ENCODE data around the gene IFIT1.
A peak's percentile ranks its signal among the peaks of the same experiment; 100 is the strongest.

Gene IFIT1, protein sequence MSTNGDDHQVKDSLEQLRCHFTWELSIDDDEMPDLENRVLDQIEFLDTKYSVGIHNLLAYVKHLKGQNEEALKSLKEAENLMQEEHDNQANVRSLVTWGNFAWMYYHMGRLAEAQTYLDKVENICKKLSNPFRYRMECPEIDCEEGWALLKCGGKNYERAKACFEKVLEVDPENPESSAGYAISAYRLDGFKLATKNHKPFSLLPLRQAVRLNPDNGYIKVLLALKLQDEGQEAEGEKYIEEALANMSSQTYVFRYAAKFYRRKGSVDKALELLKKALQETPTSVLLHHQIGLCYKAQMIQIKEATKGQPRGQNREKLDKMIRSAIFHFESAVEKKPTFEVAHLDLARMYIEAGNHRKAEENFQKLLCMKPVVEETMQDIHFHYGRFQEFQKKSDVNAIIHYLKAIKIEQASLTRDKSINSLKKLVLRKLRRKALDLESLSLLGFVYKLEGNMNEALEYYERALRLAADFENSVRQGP
- total RNA-seq: 10.4 to 43.6 (median 22.1) reads per million in 3 donors

DNA sequence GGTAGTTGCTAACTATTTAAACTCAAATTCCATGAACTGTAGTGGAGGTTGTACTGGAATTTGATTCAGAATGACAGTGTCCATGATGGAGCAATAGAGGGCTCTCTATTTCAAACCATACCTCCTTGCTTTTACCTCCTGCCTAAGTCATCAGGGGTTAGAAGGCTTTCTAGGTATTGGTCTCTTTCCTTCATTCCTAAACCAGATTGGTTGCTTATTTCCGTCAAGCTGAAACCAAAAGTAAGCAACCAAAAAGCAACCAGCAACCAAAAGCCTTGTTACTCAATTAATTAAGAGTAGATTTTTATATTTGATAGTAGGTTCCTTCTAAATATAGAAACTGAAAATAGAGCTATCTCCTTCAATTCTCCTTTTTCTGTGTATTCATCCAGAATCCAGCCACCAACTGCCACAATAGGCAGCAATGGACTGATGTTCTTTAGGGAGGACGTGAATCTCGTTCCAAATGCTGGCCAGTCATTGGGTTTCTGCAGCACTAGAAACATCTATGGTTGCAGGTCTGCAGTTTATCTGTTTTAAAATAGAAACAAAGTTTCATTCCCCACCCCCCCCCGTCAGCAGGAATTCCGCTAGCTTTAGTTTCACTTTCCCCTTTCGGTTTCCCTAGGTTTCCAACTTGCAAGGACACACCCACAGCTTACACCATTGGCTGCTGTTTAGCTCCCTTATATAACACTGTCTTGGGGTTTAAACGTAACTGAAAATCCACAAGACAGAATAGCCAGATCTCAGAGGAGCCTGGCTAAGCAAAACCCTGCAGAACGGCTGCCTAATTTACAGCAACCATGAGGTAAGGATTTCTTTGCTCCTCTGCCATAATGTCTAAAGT, at the start of gene IFIT1:
IFIT1 (plus strand) TSS at position 717 of the 850 bp plus-strand sequence; CDS start at position 807, 90 bp downstream.
- peaks cover 11% of the 10 kb centered on the region for H3K4me1 ChIP-seq (ENCODE audit: control insufficient read depth, insufficient read depth, low read length, poor library complexity, severe bottlenecking)
- no peaks in the 10 kb centered on the region for H3K9me3 ChIP-seq (ENCODE audit: control insufficient read depth, low read length)
- no peaks in the 10 kb centered on the region for H3K36me3 ChIP-seq (ENCODE audit: control insufficient read depth, insufficient read depth, low read length)
- peak within 1 kb of the TSS; percentile 71 for H3K27ac ChIP-seq (ENCODE audit: insufficient read depth, low read length, poor library complexity, severe bottlenecking)
- no peaks in the 10 kb centered on the region for H3K27me3 ChIP-seq (replicated peaks; ENCODE audit: control insufficient read depth, insufficient read depth, low read length, poor library complexity, severe bottlenecking)
- H3K4me3 ChIP-seq (ENCODE audit: insufficient read depth, low read depth, low read length, poor library complexity, severe bottlenecking): peak within 1 kb of the TSS; percentile 67
- peak; percentile 19 to 49 (median 39) for DNase-seq

DNA sequence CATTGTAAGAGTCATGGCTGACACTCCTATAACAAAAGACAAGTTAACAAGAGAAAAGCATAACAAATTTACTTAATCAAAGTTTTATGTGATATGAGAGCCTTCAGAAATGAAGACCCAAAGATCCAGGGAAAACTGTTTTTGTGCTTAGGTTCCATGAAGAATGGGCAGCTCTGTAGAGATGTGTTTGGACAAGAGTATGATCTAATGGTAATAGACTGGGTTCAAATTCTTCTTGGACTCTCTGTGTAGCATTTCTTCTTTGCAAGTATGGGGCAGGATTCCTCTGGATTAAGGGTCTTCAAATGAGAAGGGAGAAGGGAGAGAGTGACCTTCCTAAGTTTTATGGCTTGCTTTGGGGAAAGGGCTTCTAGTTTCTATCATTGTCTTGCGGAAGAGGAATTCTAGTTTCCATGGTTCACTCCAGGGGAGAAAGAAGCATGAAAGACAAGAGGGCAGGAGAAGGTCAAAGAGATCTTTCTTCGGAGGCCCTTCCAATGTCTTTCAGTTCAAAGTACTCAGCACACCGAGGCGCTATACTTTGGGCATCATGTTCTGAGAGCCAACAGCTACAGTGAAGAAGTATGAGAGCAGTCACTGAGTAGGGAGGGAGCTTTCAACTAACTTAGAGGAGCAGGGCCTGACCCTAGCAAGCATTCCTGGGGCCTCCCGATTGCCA, 49.2 kb upstream of the IFIT1 start:
- H3K4me1 ChIP-seq (ENCODE audit: control insufficient read depth, insufficient read depth, low read length, poor library complexity, severe bottlenecking): no peaks in the 10 kb centered on the region
- H3K9me3 ChIP-seq (ENCODE audit: control insufficient read depth, low read length): no peaks in the 10 kb centered on the region
- H3K27me3 ChIP-seq (replicated peaks; ENCODE audit: control insufficient read depth, insufficient read depth, low read length, poor library complexity, severe bottlenecking): no peaks in the 10 kb centered on the region
- H3K4me3 ChIP-seq (ENCODE audit: insufficient read depth, low read depth, low read length, poor library complexity, severe bottlenecking): no peak overlapping the region
- H3K27ac ChIP-seq (ENCODE audit: insufficient read depth, low read length, poor library complexity, severe bottlenecking): no peak overlapping the region
- no peaks in the 10 kb centered on the region for H3K36me3 ChIP-seq (ENCODE audit: control insufficient read depth, insufficient read depth, low read length)
- no peak for DNase-seq

DNA sequence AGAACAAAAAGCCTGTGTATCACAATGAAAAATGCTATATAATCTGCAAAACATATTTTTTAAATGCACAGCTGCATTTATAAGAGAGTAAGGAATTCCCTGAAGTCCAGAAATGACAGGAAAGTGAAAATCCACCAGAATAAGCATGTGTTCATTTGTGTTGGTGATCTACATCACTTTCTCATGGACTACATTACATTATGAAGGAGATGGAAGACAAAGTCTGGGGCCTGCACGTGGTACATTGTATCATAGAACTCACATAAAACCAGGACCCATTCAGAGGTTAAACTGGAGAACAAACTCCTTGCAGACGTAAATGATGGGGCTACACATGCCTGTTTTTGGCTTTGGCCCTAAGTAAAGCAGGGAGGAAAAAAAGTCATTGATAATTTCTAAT, 48.3 kb upstream of the IFIT1 start:
- Histone ChIP-seq H3K9me3 (ENCODE audit: control insufficient read depth, low read length) (no peaks in the 10 kb centered on the region), H3K27ac (ENCODE audit: insufficient read depth, low read length, poor library complexity, severe bottlenecking) (no peak overlapping the region), H3K36me3 (ENCODE audit: control insufficient read depth, insufficient read depth, low read length) (no peaks in the 10 kb centered on the region), H3K4me1 (ENCODE audit: control insufficient read depth, insufficient read depth, low read length, poor library complexity, severe bottlenecking) (no peaks in the 10 kb centered on the region), H3K4me3 (ENCODE audit: insufficient read depth, low read depth, low read length, poor library complexity, severe bottlenecking) (no peak overlapping the region), H3K27me3 (replicated peaks; ENCODE audit: control insufficient read depth, insufficient read depth, low read length, poor library complexity, severe bottlenecking) (no peaks in the 10 kb centered on the region)
- DNase-seq: no peak

DNA sequence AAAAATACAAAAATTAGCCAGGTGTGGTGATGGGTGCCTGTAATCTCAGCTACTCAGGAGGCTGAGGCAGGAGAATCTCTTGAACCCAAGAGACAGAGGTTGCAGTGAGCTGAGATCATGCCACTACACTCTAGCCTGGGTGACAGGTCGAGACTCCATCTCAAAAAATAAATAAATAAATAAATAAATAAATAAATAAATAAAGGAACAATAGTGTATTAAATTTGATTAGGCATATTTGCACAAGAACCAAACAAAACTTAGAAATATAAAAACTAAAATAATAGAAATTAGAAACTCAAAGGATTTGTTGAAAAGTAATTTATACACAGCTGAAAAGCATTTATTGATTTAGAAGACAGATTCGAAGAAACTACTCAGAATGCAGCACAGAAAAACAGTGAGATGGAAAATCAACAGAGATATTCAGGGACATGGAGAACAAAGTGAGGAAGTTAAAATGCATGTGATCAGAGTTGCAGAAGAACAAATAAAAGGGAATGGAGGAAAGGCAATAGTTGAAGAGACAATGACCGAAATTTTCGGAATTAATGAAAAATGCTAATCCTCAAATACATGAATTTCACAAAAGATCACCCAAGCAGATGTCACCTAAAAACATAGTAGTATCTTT, 46.9 kb upstream of the IFIT1 start:
- no peak overlapping the region for H3K4me3 ChIP-seq (ENCODE audit: insufficient read depth, low read depth, low read length, poor library complexity, severe bottlenecking)
- H3K27me3 ChIP-seq (replicated peaks; ENCODE audit: control insufficient read depth, insufficient read depth, low read length, poor library complexity, severe bottlenecking): no peaks in the 10 kb centered on the region
- H3K27ac ChIP-seq (ENCODE audit: insufficient read depth, low read length, poor library complexity, severe bottlenecking): no peak overlapping the region
- no peak for DNase-seq
- no peaks in the 10 kb centered on the region for H3K4me1 ChIP-seq (ENCODE audit: control insufficient read depth, insufficient read depth, low read length, poor library complexity, severe bottlenecking)
- H3K9me3 ChIP-seq (ENCODE audit: control insufficient read depth, low read length): no peaks in the 10 kb centered on the region
- H3K36me3 ChIP-seq (ENCODE audit: control insufficient read depth, insufficient read depth, low read length): no peaks in the 10 kb centered on the region

- DNase-seq: no peak
- H3K36me3 ChIP-seq (ENCODE audit: control insufficient read depth, insufficient read depth, low read length): no peaks in the 10 kb centered on the region
Observed at GRCh38 chr10:89346405-89347254, 45.8 kb upstream of the IFIT1 start.

GRCh38 chr10:89347701-89348457, 44.5 kb upstream of the IFIT1 start:
- H3K4me3 ChIP-seq (ENCODE audit: insufficient read depth, low read depth, low read length, poor library complexity, severe bottlenecking): no peak overlapping the region
- no peak for DNase-seq
- H3K36me3 ChIP-seq (ENCODE audit: control insufficient read depth, insufficient read depth, low read length): no peaks in the 10 kb centered on the region
- H3K9me3 ChIP-seq (ENCODE audit: control insufficient read depth, low read length): no peaks in the 10 kb centered on the region
- H3K27ac ChIP-seq (ENCODE audit: insufficient read depth, low read length, poor library complexity, severe bottlenecking): no peak overlapping the region
- H3K4me1 ChIP-seq (ENCODE audit: control insufficient read depth, insufficient read depth, low read length, poor library complexity, severe bottlenecking): no peaks in the 10 kb centered on the region
- H3K27me3 ChIP-seq (replicated peaks; ENCODE audit: control insufficient read depth, insufficient read depth, low read length, poor library complexity, severe bottlenecking): no peaks in the 10 kb centered on the region

More at GRCh38 chr10:89346405-89347254, 45.8 kb upstream of the IFIT1 start:
- H3K27ac ChIP-seq (ENCODE audit: insufficient read depth, low read length, poor library complexity, severe bottlenecking): no peak overlapping the region
- H3K9me3 ChIP-seq (ENCODE audit: control insufficient read depth, low read length): no peaks in the 10 kb centered on the region
- no peaks in the 10 kb centered on the region for H3K27me3 ChIP-seq (replicated peaks; ENCODE audit: control insufficient read depth, insufficient read depth, low read length, poor library complexity, severe bottlenecking)
- no peak overlapping the region for H3K4me3 ChIP-seq (ENCODE audit: insufficient read depth, low read depth, low read length, poor library complexity, severe bottlenecking)
- H3K4me1 ChIP-seq (ENCODE audit: control insufficient read depth, insufficient read depth, low read length, poor library complexity, severe bottlenecking): no peaks in the 10 kb centered on the region

- no peak for DNase-seq
- H3K27ac ChIP-seq (ENCODE audit: insufficient read depth, low read length, poor library complexity, severe bottlenecking): no peak overlapping the region
Observed at GRCh38 chr10:89348481-89348880, 43.9 kb upstream of the IFIT1 start.

GRCh38 chr10:89348975-89349374, 43.4 kb upstream of the IFIT1 start:
- Histone ChIP-seq H3K4me1 (ENCODE audit: control insufficient read depth, insufficient read depth, low read length, poor library complexity, severe bottlenecking) (no peaks in the 10 kb centered on the region), H3K27ac (ENCODE audit: insufficient read depth, low read length, poor library complexity, severe bottlenecking) (no peak overlapping the region), H3K36me3 (ENCODE audit: control insufficient read depth, insufficient read depth, low read length) (no peaks in the 10 kb centered on the region), H3K9me3 (ENCODE audit: control insufficient read depth, low read length) (no peaks in the 10 kb centered on the region), H3K27me3 (replicated peaks; ENCODE audit: control insufficient read depth, insufficient read depth, low read length, poor library complexity, severe bottlenecking) (no peaks in the 10 kb centered on the region), H3K4me3 (ENCODE audit: insufficient read depth, low read depth, low read length, poor library complexity, severe bottlenecking) (no peak overlapping the region)
- DNase-seq: no peak

More at GRCh38 chr10:89348481-89348880, 43.9 kb upstream of the IFIT1 start:
- no peaks in the 10 kb centered on the region for H3K27me3 ChIP-seq (replicated peaks; ENCODE audit: control insufficient read depth, insufficient read depth, low read length, poor library complexity, severe bottlenecking)
- H3K9me3 ChIP-seq (ENCODE audit: control insufficient read depth, low read length): no peaks in the 10 kb centered on the region
- H3K4me3 ChIP-seq (ENCODE audit: insufficient read depth, low read depth, low read length, poor library complexity, severe bottlenecking): no peak overlapping the region
- no peaks in the 10 kb centered on the region for H3K36me3 ChIP-seq (ENCODE audit: control insufficient read depth, insufficient read depth, low read length)
- no peaks in the 10 kb centered on the region for H3K4me1 ChIP-seq (ENCODE audit: control insufficient read depth, insufficient read depth, low read length, poor library complexity, severe bottlenecking)
